Large intestine (tissue), 3 donors: ENCODE measurements around the gene ASPHD1. TPM values are rescaled to one million over a fixed set of nuclear protein-coding genes. Genes with fewer than 3 reads are reported as not detected.
"Not testable (repeated sequence)": the region's sequence is repeated elsewhere in the genome, so short reads cannot be mapped to it uniquely, and the experiment has no call there.

Source experiments
- DNase-seq, 2 donors: peaks; one replicate each; pipeline versions ENCODE4 v3.0.0 to v3.0.0-alpha.2; 2013
- H3K27ac ChIP-seq: one replicate; pipeline ENCODE4 v1.5.1; 2013; ENCODE audit warnings: low read length
- H3K27me3 ChIP-seq: 2 replicates; pipeline ENCODE4 v1.6.1; 2013; ENCODE audit warnings: low read length; ENCODE audit not compliant: control insufficient read depth, insufficient read depth
- H3K36me3 ChIP-seq: 2 replicates; pipeline ENCODE4 v1.6.1; 2013; ENCODE audit warnings: low read length; ENCODE audit not compliant: control insufficient read depth, insufficient read depth
- H3K4me1 ChIP-seq: one replicate; pipeline ENCODE4 v1.6.1; 2013; ENCODE audit warnings: low read length; ENCODE audit not compliant: control insufficient read depth, insufficient read depth
- H3K4me3 ChIP-seq: one replicate; pipeline ENCODE4 v1.5.1; 2013; ENCODE audit warnings: low read length
- H3K9me3 ChIP-seq: one replicate; pipeline ENCODE4 v1.6.1; 2013; ENCODE audit warnings: mild to moderate bottlenecking, low read depth, low read length, moderate library complexity; ENCODE audit not compliant: control insufficient read depth
- WGBS: methylation state at CpG from one replicate; pipeline ENCODE4 v1.1.5; 2013; ENCODE audit warnings: low lambda C conversion rate; ENCODE audit not compliant: insufficient coverage; 5-methylcytosine and 5-hydroxymethylcytosine counted together
- polyA plus RNA-seq: library from polyadenylated mRNA; unstranded; fragments of 120-200 nt; gene quantifications from one replicate; pipeline ENCODE4 v1.2.1, GENCODE V29; 2013

Gene ASPHD1
- polyA plus RNA-seq, 1 donor = 15.0 TPM

DNA sequence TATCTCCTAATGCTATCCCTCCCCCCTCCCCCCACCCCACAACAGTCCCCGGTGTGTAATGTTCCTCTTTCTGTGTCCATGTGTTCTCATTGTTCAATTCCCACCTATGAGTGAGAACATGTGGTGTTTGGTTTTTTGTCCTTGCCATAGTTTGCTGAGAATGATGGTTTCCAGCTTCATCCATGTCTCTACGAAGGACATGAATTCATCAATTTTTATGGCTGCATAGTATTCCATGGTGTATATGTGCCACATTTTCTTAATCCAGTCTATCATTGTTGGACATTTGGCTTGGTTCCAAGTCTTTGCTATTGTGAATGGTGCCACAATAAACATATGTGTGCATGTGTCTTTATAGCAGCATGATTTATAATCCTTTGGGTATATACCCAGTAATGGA, 31.5 kb downstream of the ASPHD1 start:
- H3K36me3 ChIP-seq, DNase-seq, H3K27me3 ChIP-seq, H3K4me3 ChIP-seq, H3K9me3 ChIP-seq, H3K27ac ChIP-seq: not testable (repeated sequence)
- WGBS = no CpG with 5 or more reads among the region's 2 CpGs
- peaks cover 11% of the 10 kb centered on the region for H3K4me1 ChIP-seq

GRCh38 chr16:29940656-29941055, 40.4 kb downstream of the ASPHD1 start:
- no CpG with 5 or more reads among the region's 4 CpGs for WGBS

GRCh38 chr16:29943846-29944799, 43.8 kb downstream of the ASPHD1 start:
- Histone ChIP-seq H3K9me3 (no peaks in the 10 kb centered on the region), H3K4me3 (no peak overlapping the region), H3K4me1 (peaks cover 24% of the 10 kb centered on the region), H3K36me3 (no peaks in the 10 kb centered on the region), H3K27me3 (no peaks in the 10 kb centered on the region), H3K27ac (peak overlapping the region; percentile 84)
- peak; percentile 94 to 98 for DNase-seq
- WGBS = 8% methylated on average over 2 of the region's 11 CpGs

More at GRCh38 chr16:29940656-29941055, 40.4 kb downstream of the ASPHD1 start:
- Histone ChIP-seq H3K27ac (no peak overlapping the region), H3K27me3 (no peaks in the 10 kb centered on the region), H3K4me1 (peaks cover 24% of the 10 kb centered on the region), H3K4me3 (no peak overlapping the region), H3K36me3 (no peaks in the 10 kb centered on the region), H3K9me3 (no peaks in the 10 kb centered on the region)
- DNase-seq = no peak

DNA sequence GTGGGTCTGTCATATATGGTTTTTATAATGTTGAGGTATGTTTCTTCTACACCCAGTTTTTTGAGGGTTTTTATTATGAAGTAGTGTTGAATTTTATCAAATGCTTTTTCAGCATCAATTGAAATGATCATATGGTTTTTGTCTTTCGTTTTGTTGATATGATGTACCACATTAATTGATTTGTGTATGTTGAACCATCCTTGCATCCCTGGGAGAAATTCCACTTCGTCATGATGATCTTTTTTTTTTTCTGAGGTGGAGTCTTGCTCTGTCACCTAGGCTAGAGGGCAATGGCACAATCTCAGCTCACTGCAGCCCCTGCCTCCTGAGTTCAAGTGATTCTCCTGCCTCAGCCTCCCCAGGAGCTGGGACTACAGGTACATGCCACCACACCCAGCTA, 47.6 kb downstream of the ASPHD1 start:
- Histone ChIP-seq H3K36me3 (no peaks in the 10 kb centered on the region), H3K4me3 (no peak overlapping the region), H3K27me3 (no peaks in the 10 kb centered on the region), H3K27ac (no peak overlapping the region), H3K9me3 (no peaks in the 10 kb centered on the region), H3K4me1 (peaks cover 29% of the 10 kb centered on the region)
- DNase-seq = no peak
- WGBS = 78% methylated on average over 1 of the region's 2 CpGs

- no CpG with 5 or more reads among the region's 4 CpGs for WGBS
- no peaks in the 10 kb centered on the region for H3K27me3 ChIP-seq
- H3K4me1 ChIP-seq = peaks cover 16% of the 10 kb centered on the region
- H3K27ac ChIP-seq = peak overlapping the region; percentile 89
- H3K4me3 ChIP-seq = no peak overlapping the region
- no peaks in the 10 kb centered on the region for H3K36me3 ChIP-seq
- H3K9me3 ChIP-seq = no peaks in the 10 kb centered on the region
- DNase-seq = no peak
Observed at GRCh38 chr16:29950806-29951461, 50.6 kb downstream of the ASPHD1 start.

- no CpG with 5 or more reads among the region's 8 CpGs for WGBS
- Histone ChIP-seq H3K4me1 (peaks cover 16% of the 10 kb centered on the region), H3K27ac (peak overlapping the region; percentile 89), H3K27me3 (no peaks in the 10 kb centered on the region), H3K9me3 (no peaks in the 10 kb centered on the region), H3K36me3 (no peaks in the 10 kb centered on the region), H3K4me3 (no peak overlapping the region)
- peak; percentile 68 to 87 for DNase-seq
Observed at GRCh38 chr16:29951625-29952365, 51.5 kb downstream of the ASPHD1 start.

Other genes starting within 250 kb of the ASPHD1 start
- gene SPN, start 237.2 kb upstream of the ASPHD1 start, polyA plus RNA-seq = 6.8 TPM
- gene QPRT, start 221.3 kb upstream of the ASPHD1 start, polyA plus RNA-seq = 220 TPM
- gene C16orf54, start 154.5 kb upstream of the ASPHD1 start, polyA plus RNA-seq = 1.5 TPM
- 2.2 TPM for gene ZG16, start 122.2 kb upstream of the ASPHD1 start, polyA plus RNA-seq
- gene KIF22, start 109.7 kb upstream of the ASPHD1 start, polyA plus RNA-seq = 40.9 TPM
- 236 TPM for gene MAZ, start 94.0 kb upstream of the ASPHD1 start, polyA plus RNA-seq
- 12.8 TPM for gene PRRT2, start 88.3 kb upstream of the ASPHD1 start, polyA plus RNA-seq
- 36.4 TPM for gene PAGR1, start 84.3 kb upstream of the ASPHD1 start, polyA plus RNA-seq
- gene MVP, start 80.0 kb upstream of the ASPHD1 start, polyA plus RNA-seq = 128 TPM
- 68.7 TPM for gene CDIPT, start 37.3 kb upstream of the ASPHD1 start, polyA plus RNA-seq
- 52.3 TPM for gene SEZ6L2, start 938 bp upstream of the ASPHD1 start, polyA plus RNA-seq
- gene KCTD13, start 25.7 kb downstream of the ASPHD1 start, polyA plus RNA-seq = 30.4 TPM
- 160 TPM for gene TMEM219, start 61.6 kb downstream of the ASPHD1 start, polyA plus RNA-seq
- 46.6 TPM for gene TAOK2, start 73.4 kb downstream of the ASPHD1 start, polyA plus RNA-seq
- gene HIRIP3, start 95.1 kb downstream of the ASPHD1 start, polyA plus RNA-seq = 12.0 TPM
- 60.5 TPM for gene INO80E, start 95.8 kb downstream of the ASPHD1 start, polyA plus RNA-seq
- gene DOC2A, start 110.5 kb downstream of the ASPHD1 start, polyA plus RNA-seq = 4.2 TPM
- gene C16orf92, start 122.7 kb downstream of the ASPHD1 start, polyA plus RNA-seq = not detected
- 3.2 TPM for gene TLCD3B, start 130.8 kb downstream of the ASPHD1 start, polyA plus RNA-seq
- 421 TPM for gene ALDOA, start 165.3 kb downstream of the ASPHD1 start, polyA plus RNA-seq
- 97.9 TPM for gene PPP4C, start 175.5 kb downstream of the ASPHD1 start, polyA plus RNA-seq
- 1.4 TPM for gene TBX6, start 191.4 kb downstream of the ASPHD1 start, polyA plus RNA-seq
- 64.5 TPM for gene YPEL3, start 195.7 kb downstream of the ASPHD1 start, polyA plus RNA-seq
- gene GDPD3, start 213.0 kb downstream of the ASPHD1 start, polyA plus RNA-seq = 18.1 TPM
- 165 TPM for gene MAPK3, start 222.7 kb downstream of the ASPHD1 start, polyA plus RNA-seq